T-cell (primary cell): ENCODE data around the gene TYMS. TPM values are rescaled to one million over a fixed set of nuclear protein-coding genes. Genes with fewer than 3 reads are reported as not detected.
"Not testable (repeated sequence)": the region's sequence is repeated elsewhere in the genome, so short reads cannot be mapped to it uniquely, and the experiment has no call there.

Experiments
- ATAC-seq, 4 experiments: fragments of 200-7000 bp in 3 of 4; fragments of 150-1000 bp in 1 of 4; cut with Tn5 transposase; replicated peaks in 1 of 4; 1 replicate in 3 of 4; 2 replicates in 1 of 4; pipeline ENCODE4 v1.10.0; 2021; ENCODE audit warnings: moderate library complexity in 3 of 4, mild to moderate bottlenecking in 2 of 4, moderate number of reproducible peaks in 1 of 4
- CTCF ChIA-PET, 2 donors: fragments of 300-600 bp; sonication (Branson Sonifier 250); formaldehyde crosslinking; loops; one replicate each; lab custom pipeline; 2022; ENCODE audit warnings: antibody characterized with exemption in 2 of 2; lab: Charles Lee
- POLR2A ChIA-PET, 2 donors: fragments of 300-600 bp; sonication (Branson Sonifier 250); formaldehyde crosslinking; loops; one replicate each; lab custom pipeline; 2022; ENCODE audit warnings: antibody characterized with exemption in 2 of 2; lab: Charles Lee
- DNase-seq, 35 experiments: peaks; one replicate each; pipeline versions ENCODE4 v3.0.0 to v3.0.0-alpha.2; 2013 to 2023
- H3K27ac ChIP-seq: one replicate; pipeline ENCODE4 v1.5.1; 2013; ENCODE audit warnings: low read length
- H3K27me3 ChIP-seq, 2 experiments: replicated peaks in 1 of 2; 1 replicate in 1 of 2; 2 replicates in 1 of 2; pipeline versions ENCODE4 v1.6.1 to v1.7.0; 2013; ENCODE audit warnings: low read length in 1 of 2, mixed read lengths in 1 of 2; ENCODE audit not compliant: control insufficient read depth in 2 of 2, insufficient read depth in 2 of 2; ENCODE audit errors: extremely low read depth in 1 of 2
- H3K36me3 ChIP-seq, 2 donors: 1 replicate in 1 of 2; 2 replicates in 1 of 2; pipeline versions ENCODE4 v1.6.1 to v1.7.0; 2013; ENCODE audit warnings: low read length in 1 of 2; ENCODE audit not compliant: control insufficient read depth in 2 of 2, insufficient read depth in 1 of 2; ENCODE audit errors: extremely low read depth in 1 of 2
- H3K4me1 ChIP-seq, 2 experiments: 1 replicate in 1 of 2; 2 replicates in 1 of 2; pipeline versions ENCODE4 v1.6.1 to v1.7.0; 2013; ENCODE audit warnings: low read length in 2 of 2, mixed read lengths in 1 of 2; ENCODE audit not compliant: insufficient read depth in 2 of 2, control insufficient read depth in 1 of 2; ENCODE audit errors: extremely low read depth in 1 of 2
- H3K4me3 ChIP-seq, 2 donors: 1 replicate in 1 of 2; 2 replicates in 1 of 2; pipeline versions ENCODE4 v1.5.1 to v1.7.0; 2013; ENCODE audit warnings: mild to moderate bottlenecking in 2 of 2, low read length in 1 of 2, moderate library complexity in 1 of 2; ENCODE audit not compliant: control insufficient read depth in 1 of 2; ENCODE audit errors: extremely low read depth in 1 of 2
- H3K9me3 ChIP-seq: 2 replicates; pipeline ENCODE4 v1.7.0; 2013
- H3K27ac Mint-ChIP-seq, 2 donors: one replicate each; pipeline ENCODE4 v1.8.0; 2020 to 2021; ENCODE audit warnings: mild to moderate bottlenecking in 2 of 2, mixed read lengths in 2 of 2
- H3K27me3 Mint-ChIP-seq, 2 donors: one replicate each; pipeline ENCODE4 v1.8.0; 2021 to 2022; ENCODE audit warnings: mixed read lengths in 2 of 2
- H3K36me3 Mint-ChIP-seq: one replicate; pipeline ENCODE4 v1.8.0; 2021; ENCODE audit warnings: mixed read lengths
- H3K4me1 Mint-ChIP-seq, 3 donors: one replicate each; pipeline ENCODE4 v1.8.0; 2020 to 2022; ENCODE audit warnings: mixed read lengths in 3 of 3, mild to moderate bottlenecking in 1 of 3
- H3K4me3 Mint-ChIP-seq, 3 donors: one replicate each; pipeline ENCODE4 v1.8.0; 2020 to 2022; ENCODE audit warnings: mild to moderate bottlenecking in 3 of 3, mixed read lengths in 3 of 3, moderate library complexity in 3 of 3
- H3K9me3 Mint-ChIP-seq, 3 donors: one replicate each; pipeline ENCODE4 v1.8.0; 2020 to 2022; ENCODE audit warnings: mixed read lengths in 3 of 3
- WGBS: methylation state at CpG from one replicate; pipeline ENCODE4 v1.1.5; 2013; ENCODE audit warnings: missing lambda C conversion rate; ENCODE audit not compliant: insufficient coverage; 5-methylcytosine and 5-hydroxymethylcytosine counted together
- total RNA-seq, 35 experiments: library from RNA in 6 of 35; stranded (reverse) in 6 of 35; fragments of 120-200 nt in 1 of 35; gene quantifications; one replicate each; pipeline versions ENCODE4 v1.2.1 to v1.2.4 and lab custom pipeline; 2013 to 2026

TYMS gene
- total RNA-seq, 5 donors from 2014 or later (not counting 1 experiment from before 2014, with no cell fraction given), result 1.8 to 9.7 (median 3.3) TPM

- Mint-ChIP-seq H3K4me1 (peaks cover 11 to 21% (median 16%) of the 10 kb centered on the region in 3 donors), H3K36me3 (peaks cover 34% of the 10 kb centered on the region), H3K4me3 (peak overlapping the region in 1 of 3 donors; percentile 18)
- H3K27me3 ChIP-seq, DNase-seq, H3K27me3 Mint-ChIP-seq, H3K27ac Mint-ChIP-seq, POLR2A ChIA-PET, H3K4me3 ChIP-seq, ATAC-seq, H3K9me3 Mint-ChIP-seq, H3K9me3 ChIP-seq, H3K27ac ChIP-seq: not testable (repeated sequence)
- peaks cover 4 to 23% of the 10 kb centered on the region in 2 experiments for H3K4me1 ChIP-seq
- H3K36me3 ChIP-seq, result peaks cover 0 to 25% of the 10 kb centered on the region in 2 donors
- 80% methylated on average over 1 of the region's 9 CpGs for WGBS
- CTCF ChIA-PET, result interaction anchor here in 1 of 2 donors (0.6 to 0.8 kb wide), 2 partner anchors 132 to 148 kb away, joined by 3 read pairs; no protein-coding TSS in a partner anchor
These were observed 25.0 kb downstream of the TYMS start for GRCh38 chr18:682416-682815.

- no peak overlapping the region for H3K27ac Mint-ChIP-seq
- H3K4me3 Mint-ChIP-seq, result no peak overlapping the region
- H3K27me3 Mint-ChIP-seq, result no peaks in the 10 kb centered on the region
- CTCF ChIA-PET, result no interaction called here
- peaks cover 4 to 23% of the 10 kb centered on the region in 2 experiments for H3K4me1 ChIP-seq
- peaks cover 11 to 21% (median 16%) of the 10 kb centered on the region in 3 donors for H3K4me1 Mint-ChIP-seq
- DNase-seq (no peak), ATAC-seq (no peak)
- no peak overlapping the region for H3K27ac ChIP-seq
- no peaks in the 10 kb centered on the region for H3K9me3 ChIP-seq
- H3K36me3 ChIP-seq, result peaks cover 0 to 23% of the 10 kb centered on the region in 2 donors
- no peaks in the 10 kb centered on the region for H3K27me3 ChIP-seq
- no peak overlapping the region for H3K4me3 ChIP-seq
- no peaks in the 10 kb centered on the region for H3K9me3 Mint-ChIP-seq
- POLR2A ChIA-PET, result no interaction called here
- peaks cover 34% of the 10 kb centered on the region for H3K36me3 Mint-ChIP-seq
These were observed 25.4 kb downstream of the TYMS start for GRCh38 chr18:682833-683232.

DNA sequence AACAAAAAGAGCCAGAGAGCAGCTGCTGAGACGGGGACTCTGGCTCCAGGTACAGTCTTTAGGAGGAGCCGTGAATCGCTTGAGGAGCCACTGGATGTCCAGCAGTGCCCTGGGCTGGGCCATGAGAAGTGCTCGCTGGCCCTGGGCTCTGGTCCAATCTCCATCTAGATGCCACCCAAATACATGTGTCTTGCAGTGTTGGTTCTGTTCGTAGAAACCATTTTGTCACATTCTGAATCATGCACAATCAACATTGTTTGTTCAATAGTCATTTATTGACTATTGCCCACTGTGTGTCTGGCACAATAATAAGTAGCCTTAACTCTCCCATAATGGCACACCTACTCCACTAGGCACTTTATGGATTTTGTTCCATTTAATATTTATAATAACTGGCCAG, 26.1 kb downstream of the TYMS start:
- Histone ChIP-seq H3K36me3 (peaks cover 0 to 22% of the 10 kb centered on the region in 2 donors), H3K4me1 (peaks cover 4 to 23% of the 10 kb centered on the region in 2 experiments), H3K9me3 (no peaks in the 10 kb centered on the region), H3K27ac (no peak overlapping the region), H3K27me3 (no peaks in the 10 kb centered on the region), H3K4me3 (no peak overlapping the region)
- 84% methylated on average over 4 of the region's 5 CpGs for WGBS
- Mint-ChIP-seq H3K27ac (no peak overlapping the region), H3K4me3 (no peak overlapping the region), H3K36me3 (peaks cover 34% of the 10 kb centered on the region), H3K27me3 (no peaks in the 10 kb centered on the region), H3K9me3 (no peaks in the 10 kb centered on the region), H3K4me1 (peaks cover 11 to 21% (median 16%) of the 10 kb centered on the region in 3 donors)
- ATAC-seq (no peak), DNase-seq (no peak)
- POLR2A ChIA-PET, result interaction anchor here in 1 of 2 donors (0.5 kb wide), 1 partner anchor 1873 kb away, joined by 3 read pairs; no protein-coding TSS in a partner anchor
- CTCF ChIA-PET, result interaction anchor here in 1 of 2 donors (0.9 kb wide), 1 partner anchor 27 kb away, joined by 4 read pairs; no protein-coding TSS in a partner anchor

- H3K36me3 ChIP-seq, result peaks cover 0 to 17% of the 10 kb centered on the region in 2 donors
- DNase-seq (no peak), ATAC-seq (no peak)
- Mint-ChIP-seq H3K4me3 (no peak overlapping the region), H3K9me3 (no peaks in the 10 kb centered on the region), H3K27ac (no peak overlapping the region), H3K27me3 (no peaks in the 10 kb centered on the region), H3K4me1 (peaks cover 11 to 19% (median 16%) of the 10 kb centered on the region in 3 donors), H3K36me3 (peaks cover 29% of the 10 kb centered on the region)
- POLR2A ChIA-PET, result no interaction called here
- no peak overlapping the region for H3K27ac ChIP-seq
- CTCF ChIA-PET, result interaction anchor here in 1 of 2 donors (0.7 kb wide), 1 partner anchor 23 kb away, joined by 3 read pairs; no protein-coding TSS in a partner anchor
- no peak overlapping the region for H3K4me3 ChIP-seq
- H3K4me1 ChIP-seq, result peaks cover 4 to 23% of the 10 kb centered on the region in 2 experiments
- no CpG with 5 or more reads among the region's 3 CpGs for WGBS
- no peaks in the 10 kb centered on the region for H3K27me3 ChIP-seq
- no peaks in the 10 kb centered on the region for H3K9me3 ChIP-seq
These were observed 28.0 kb downstream of the TYMS start for GRCh38 chr18:685438-685837.

DNA sequence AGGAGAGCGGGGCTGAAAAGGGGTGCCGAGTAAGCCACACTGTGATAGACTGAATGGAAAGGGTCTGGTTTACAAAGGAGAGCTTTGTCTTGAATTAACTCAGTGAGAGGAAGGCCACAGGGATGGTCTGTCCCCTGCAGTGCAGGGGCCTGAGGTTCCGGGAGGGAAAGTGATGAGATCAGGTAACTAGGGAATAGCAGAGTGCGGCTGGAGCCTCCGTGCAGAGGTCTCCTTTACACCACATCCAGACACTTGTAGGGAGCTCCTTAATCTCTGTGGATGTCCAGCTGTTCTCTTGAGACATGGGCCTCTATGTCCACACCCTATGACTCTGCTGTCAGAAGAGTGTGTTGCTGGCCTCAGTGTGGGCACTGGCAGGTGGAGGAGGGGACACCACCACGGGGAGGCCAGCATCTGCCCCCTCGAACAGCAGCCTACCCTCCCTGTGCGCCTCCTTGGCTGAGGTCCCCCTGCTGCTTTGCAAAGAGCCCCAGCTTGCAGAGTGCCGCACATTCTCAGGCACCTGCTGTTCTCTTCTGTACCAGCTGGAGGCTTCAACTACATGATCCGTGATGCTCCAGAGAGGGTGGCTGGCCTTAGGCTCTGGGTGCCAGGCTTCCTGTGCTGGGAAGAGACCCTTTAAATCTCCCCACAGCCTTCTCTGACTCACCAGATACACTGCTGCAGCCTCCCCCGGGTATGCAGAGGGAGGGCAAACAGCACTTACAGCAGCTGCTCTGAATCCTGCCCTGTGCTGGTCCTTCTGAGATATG, 29.1 kb downstream of the TYMS start:
- H3K4me1 ChIP-seq, result peaks cover 4 to 16% of the 10 kb centered on the region in 2 experiments
- POLR2A ChIA-PET, result no interaction called here
- CTCF ChIA-PET, result interaction anchor here in 1 of 2 donors (0.6 kb wide), 1 partner anchor 49 kb away, joined by 3 read pairs; no protein-coding TSS in a partner anchor
- no peak overlapping the region for H3K27ac ChIP-seq
- no peaks in the 10 kb centered on the region for H3K9me3 ChIP-seq
- Mint-ChIP-seq H3K27me3 (no peaks in the 10 kb centered on the region), H3K36me3 (peaks cover 27% of the 10 kb centered on the region), H3K4me3 (no peak overlapping the region), H3K4me1 (peaks cover 9 to 17% (median 14%) of the 10 kb centered on the region in 3 donors), H3K27ac (no peak overlapping the region), H3K9me3 (no peaks in the 10 kb centered on the region)
- H3K4me3 ChIP-seq, result no peak overlapping the region
- H3K27me3 ChIP-seq, result no peaks in the 10 kb centered on the region
- 91% methylated on average over 7 of the region's 11 CpGs for WGBS
- ATAC-seq, result no peak
- peaks cover 0 to 13% of the 10 kb centered on the region in 2 donors for H3K36me3 ChIP-seq
- DNase-seq, result no peak

- H3K27ac Mint-ChIP-seq, result no peak overlapping the region
- peaks cover 32% of the 10 kb centered on the region for H3K36me3 Mint-ChIP-seq
- 93% methylated on average over 2 of the region's 5 CpGs for WGBS
These were observed 30.9 kb downstream of the TYMS start for GRCh38 chr18:688323-688722.

More at GRCh38 chr18:688323-688722, 30.9 kb downstream of the TYMS start:
- no peaks in the 10 kb centered on the region for H3K27me3 Mint-ChIP-seq
- Histone ChIP-seq H3K27ac (no peak overlapping the region), H3K4me3 (no peak overlapping the region), H3K27me3 (no peaks in the 10 kb centered on the region), H3K4me1 (peaks cover 0 to 2% of the 10 kb centered on the region in 2 experiments), H3K9me3 (no peaks in the 10 kb centered on the region), H3K36me3 (peaks cover 0 to 12% of the 10 kb centered on the region in 2 donors)
- ChIA-PET POLR2A (no interaction called here), CTCF (no interaction called here)
- H3K4me3 Mint-ChIP-seq, result no peak overlapping the region
- H3K9me3 Mint-ChIP-seq, result no peaks in the 10 kb centered on the region
- ATAC-seq (no peak), DNase-seq (no peak)
- peaks cover 2 to 5% (median 2%) of the 10 kb centered on the region in 3 donors for H3K4me1 Mint-ChIP-seq
